H1 (cell line): ENCODE results near the gene RAB31. TPM values are rescaled to one million over a fixed set of nuclear protein-coding genes. Genes with fewer than 3 reads are reported as not detected.

Source experiments
- CTCF ChIA-PET: fragments of 300-600 bp; sonication (Branson Sonifier 250); formaldehyde crosslinking; loops from one replicate; lab custom pipeline; 2021; ENCODE audit not compliant: partially characterized antibody; lab: Charles Lee
- POLR2A ChIA-PET: fragments of 300-600 bp; sonication (Branson Sonifier 250); formaldehyde crosslinking; loops from one replicate; lab custom pipeline; 2021; ENCODE audit warnings: inconsistent platforms; ENCODE audit not compliant: partially characterized antibody; lab: Charles Lee
- DNase-seq, 2 experiments: peaks; one replicate each; pipeline versions ENCODE4 v3.0.0 to v3.0.0-alpha.2; 2010 to 2022; ENCODE audit warnings: low spot score in 2 of 2, low read depth in 1 of 2, mixed read lengths in 1 of 2
- FAIRE-seq: peaks from 2 replicates; lab custom pipeline; 2011; peaks lifted over from hg19 to GRCh38; lab: Jason Lieb, UNC
- H2AFZ ChIP-seq: 2 replicates; pipeline ENCODE4 v1.8.1; 2012; ENCODE audit warnings: low read length, inconsistent platforms
- H2AK5ac ChIP-seq: 2 replicates; pipeline ENCODE4 v1.6.1; 2013; ENCODE audit warnings: low read depth, low read length
- H2BK120ac ChIP-seq: replicated peaks from 2 replicates; pipeline ENCODE3; 2013; ENCODE audit warnings: low read depth, low read length, inconsistent platforms
- H2BK12ac ChIP-seq: 2 replicates; pipeline ENCODE4 v1.6.1; 2013; ENCODE audit warnings: low read depth, low read length
- H2BK15ac ChIP-seq: 2 replicates; pipeline ENCODE4 v1.6.1; 2013; ENCODE audit warnings: low read length
- H2BK20ac ChIP-seq: 2 replicates; pipeline ENCODE4 v1.6.1; 2013; ENCODE audit warnings: low read length
- H2BK5ac ChIP-seq: 2 replicates; pipeline ENCODE4 v1.6.1; 2013; ENCODE audit warnings: low read depth, low read length
- H3K14ac ChIP-seq: 2 replicates; pipeline ENCODE4 v1.6.1; 2013; ENCODE audit warnings: inconsistent platforms; ENCODE audit not compliant: insufficient read length
- H3K18ac ChIP-seq: 2 replicates; pipeline ENCODE4 v1.6.1; 2013; ENCODE audit warnings: low read length; ENCODE audit errors: extremely low read depth
- H3K23ac ChIP-seq: 2 replicates; pipeline ENCODE4 v1.6.1; 2013; ENCODE audit warnings: inconsistent platforms; ENCODE audit not compliant: insufficient read length
- H3K23me2 ChIP-seq: 2 replicates; pipeline ENCODE4 v1.6.1; 2013; ENCODE audit warnings: low read depth, low read length
- H3K27ac ChIP-seq: 2 replicates; pipeline ENCODE4 v1.6.1; 2011; ENCODE audit warnings: low read depth, low read length, inconsistent platforms
- H3K27me3 ChIP-seq, 4 experiments: replicated peaks in 1 of 4; 1 replicate in 1 of 4; 2 replicates in 3 of 4; pipeline versions ENCODE4 v1.6.1 to v1.8.1; 2011 to 2013; ENCODE audit warnings: low read length in 3 of 4, mild to moderate bottlenecking in 3 of 4, inconsistent platforms in 2 of 4, mixed read lengths in 2 of 4, moderate library complexity in 1 of 4; ENCODE audit not compliant: control insufficient read depth in 3 of 4, insufficient read depth in 3 of 4; ENCODE audit errors: extremely low read depth in 1 of 4
- H3K36me3 ChIP-seq, 4 experiments: 2 replicates each; pipeline versions ENCODE4 v1.6.1 to v1.8.1; 2011 to 2013; ENCODE audit warnings: mild to moderate bottlenecking in 4 of 4, low read length in 3 of 4, moderate library complexity in 2 of 4, control low read depth in 1 of 4, inconsistent platforms in 1 of 4; ENCODE audit not compliant: insufficient read depth in 4 of 4, control insufficient read depth in 2 of 4
- H3K4ac ChIP-seq: replicated peaks from 2 replicates; pipeline ENCODE3; 2013; ENCODE audit warnings: low read length, low read depth, mixed read lengths, inconsistent platforms; ENCODE audit not compliant: insufficient read length
- H3K4me1 ChIP-seq, 4 experiments: replicated peaks in 1 of 4; 1 replicate in 1 of 4; 2 replicates in 3 of 4; pipeline versions ENCODE4 v1.6.1 to v1.8.1; 2011 to 2013; ENCODE audit warnings: low read length in 3 of 4, inconsistent platforms in 2 of 4, mixed read lengths in 1 of 4; ENCODE audit not compliant: insufficient read depth in 4 of 4, control insufficient read depth in 3 of 4
- H3K4me2 ChIP-seq, 2 experiments: 2 replicates each; pipeline versions ENCODE4 v1.6.1 to v1.8.1; 2011 to 2013; ENCODE audit warnings: low read depth in 2 of 2, low read length in 2 of 2, control low read depth in 1 of 2, inconsistent platforms in 1 of 2, mild to moderate bottlenecking in 1 of 2; ENCODE audit not compliant: insufficient read depth in 1 of 2
- H3K4me3 ChIP-seq, 4 experiments: fragments of 200-600, 300-600 bp in 1 of 4; sonication (generic), shearing (Covaris generic), sonication (Bioruptor Twin) in 1 of 4; 2 replicates each; pipeline versions ENCODE4 v1.5.1 to v1.8.1; 2011 to 2016; ENCODE audit warnings: low read length in 4 of 4, low read depth in 3 of 4, control low read depth in 2 of 4, inconsistent platforms in 2 of 4, mild to moderate bottlenecking in 2 of 4, mixed read lengths in 1 of 4, moderate library complexity in 1 of 4; ENCODE audit not compliant: insufficient read depth in 2 of 4; ENCODE audit errors: extremely low read depth in 1 of 4
- H3K56ac ChIP-seq: replicated peaks from 2 replicates; pipeline ENCODE3; 2013; ENCODE audit warnings: low read depth, mild to moderate bottlenecking, mixed read lengths, low read length, inconsistent platforms; ENCODE audit not compliant: insufficient read length
- H3K79me1 ChIP-seq: 2 replicates; pipeline ENCODE4 v1.6.1; 2013; ENCODE audit warnings: low read depth, low read length, control low read depth
- H3K79me2 ChIP-seq, 2 experiments: 2 replicates each; pipeline versions ENCODE4 v1.6.1 to v1.8.1; 2012 to 2013; ENCODE audit warnings: low read length in 2 of 2, mild to moderate bottlenecking in 2 of 2, inconsistent platforms in 1 of 2; ENCODE audit not compliant: insufficient read depth in 2 of 2, control insufficient read depth in 1 of 2
- H3K9ac ChIP-seq, 4 experiments: replicated peaks in 1 of 4; 1 replicate in 1 of 4; 2 replicates in 3 of 4; pipeline versions ENCODE4 v1.6.1 to v1.8.1; 2011 to 2013; ENCODE audit warnings: low read depth in 3 of 4, low read length in 3 of 4, control low read depth in 2 of 4, mild to moderate bottlenecking in 2 of 4, moderate library complexity in 2 of 4, inconsistent platforms in 1 of 4; ENCODE audit errors: extremely low read depth in 1 of 4
- H3K9me3 ChIP-seq, 2 experiments: 2 replicates each; pipeline versions ENCODE4 v1.6.1 to v1.8.1; 2012 to 2013; ENCODE audit warnings: mild to moderate bottlenecking in 2 of 2, moderate library complexity in 2 of 2, control low read depth in 1 of 2, inconsistent platforms in 1 of 2, low read depth in 1 of 2, low read length in 1 of 2, mixed read lengths in 1 of 2; ENCODE audit not compliant: insufficient read depth in 2 of 2
- H4K20me1 ChIP-seq, 2 experiments: replicated peaks in 1 of 2; 2 replicates each; pipeline versions ENCODE3 to v1.8.1; 2011 to 2013; ENCODE audit warnings: inconsistent platforms in 2 of 2, low read length in 2 of 2, mild to moderate bottlenecking in 1 of 2; ENCODE audit not compliant: insufficient read depth in 2 of 2, control insufficient read depth in 1 of 2
- H4K5ac ChIP-seq: 2 replicates; pipeline ENCODE4 v1.6.1; 2013; ENCODE audit warnings: low read length, low read depth, mixed read lengths, inconsistent platforms; ENCODE audit not compliant: insufficient read length
- H4K8ac ChIP-seq: 2 replicates; pipeline ENCODE4 v1.8.0; 2013; ENCODE audit warnings: mild to moderate bottlenecking, moderate library complexity, low read length, inconsistent platforms; ENCODE audit not compliant: insufficient read depth; ENCODE audit errors: extremely low read depth
- H4K91ac ChIP-seq: replicated peaks from 2 replicates; pipeline ENCODE3; 2013; ENCODE audit warnings: low read length, mixed read lengths, inconsistent platforms; ENCODE audit not compliant: insufficient read length
- CBX5 ChIP-seq: fragments of 300-800, 300-1000 bp; sonication (generic); IDR thresholded peaks from 2 replicates; pipeline ENCODE4 v1.7.1; 2016; ENCODE audit warnings: antibody characterized with exemption, low read length, low read depth
- CHD2 ChIP-seq: IDR thresholded peaks from 2 replicates; pipeline ENCODE4 v1.6.1; 2012; ENCODE audit warnings: low read length, improper control_type of control experiment
- FOSL1 ChIP-seq: IDR thresholded peaks from 2 replicates; pipeline ENCODE4 v1.6.1; 2011; ENCODE audit warnings: mild to moderate bottlenecking, low read depth, low read length, moderate library complexity; ENCODE audit not compliant: insufficient read depth
- GABPA ChIP-seq: IDR thresholded peaks from 2 replicates; pipeline ENCODE4 v1.6.1; 2011; ENCODE audit warnings: mild to moderate bottlenecking, low read length, moderate library complexity, borderline replicate concordance; ENCODE audit not compliant: insufficient read depth
- HDAC6 ChIP-seq: IDR thresholded peaks from one replicate; pipeline ENCODE4 v1.7.1; 2012; ENCODE audit warnings: low read depth, mild to moderate bottlenecking, inconsistent platforms, low read length, moderate library complexity
- MAX ChIP-seq: IDR thresholded peaks from 2 replicates; pipeline ENCODE4 v1.6.1; 2012; ENCODE audit warnings: inconsistent platforms
- NRF1 ChIP-seq: IDR thresholded peaks from 2 replicates; pipeline ENCODE4 v1.6.1; 2011; ENCODE audit warnings: mild to moderate bottlenecking, low read depth, low read length, improper control_type of control experiment
- RAD21 ChIP-seq, 2 experiments: IDR thresholded peaks in 1 of 2; conservative IDR thresholded peaks in 1 of 2; 2 replicates each; pipeline ENCODE4 v1.6.1; 2011; ENCODE audit warnings: low read depth in 2 of 2, low read length in 2 of 2, improper control_type of control experiment in 1 of 2, inconsistent platforms in 1 of 2, mild to moderate bottlenecking in 1 of 2, moderate library complexity in 1 of 2
- RXRA ChIP-seq: IDR thresholded peaks from 2 replicates; pipeline ENCODE4 v1.6.1; 2011; ENCODE audit warnings: low read depth, mild to moderate bottlenecking, low read length, moderate library complexity; ENCODE audit not compliant: insufficient read depth
- SIN3A ChIP-seq, 2 experiments: IDR thresholded peaks in 1 of 2; conservative IDR thresholded peaks in 1 of 2; 2 replicates each; pipeline ENCODE4 v1.6.1; 2011 to 2012; ENCODE audit warnings: low read length in 2 of 2, improper control_type of control experiment in 1 of 2, low read depth in 1 of 2, mild to moderate bottlenecking in 1 of 2
- TCF12 ChIP-seq: IDR thresholded peaks from 2 replicates; pipeline ENCODE4 v1.6.1; 2011; ENCODE audit warnings: low read depth, mild to moderate bottlenecking, low read length
- YY1 ChIP-seq: IDR thresholded peaks from 2 replicates; pipeline ENCODE4 v1.6.1; 2011; ENCODE audit warnings: low read depth, mild to moderate bottlenecking, low read length
- WGBS, 2 experiments: shearing (Covaris generic) in 1 of 2; methylation state at CpG; one replicate each; pipeline versions ENCODE4 v1.1.6 to v1.1.7; 2013 to 2015; ENCODE audit warnings: low lambda C conversion rate in 2 of 2, mixed read lengths in 2 of 2, inconsistent platforms in 1 of 2, low coverage in 1 of 2, missing lambda C conversion rate in 1 of 2; ENCODE audit not compliant: insufficient replicate concordance in 2 of 2, insufficient coverage in 1 of 2, insufficient read length in 1 of 2; ENCODE audit errors: extremely low coverage in 1 of 2, missing lambda C conversion rate in 1 of 2; 5-methylcytosine and 5-hydroxymethylcytosine counted together
- polyA plus RNA-seq, 7 experiments: library from polyadenylated mRNA; depleted of rRNA in 3 of 7; stranded (reverse) in 5 of 7; unstranded in 2 of 7; fragments of >200 nt in 5 of 7; fragments of 200-250 nt in 2 of 7; gene quantifications; 1 replicate in 5 of 7; 2 replicates in 1 of 7; 4 replicates in 1 of 7; pipeline versions ENCODE4 v1.2.1 to v1.2.3, GENCODE V29; 2011 to 2013; ENCODE audit warnings: missing spikeins in 2 of 7, mixed read lengths in 2 of 7
- total RNA-seq: library from RNA; stranded (reverse); fragmentation: NEBNext Ultra II Directional; extraction: Animal tissue kit (Norgen Biotek cat#: 25700); gene quantifications from 2 replicates; pipeline ENCODE4 v1.2.1, GENCODE V29; 2021

The RAB31 gene
- total and polyA plus RNA-seq, 2 of the 8 experiments (the other 6 are each of a cell fraction or from before 2014, with no cell fraction given), result 15.2 to 40.9 TPM

GRCh38 chr18:9849407-9850283 is 141.5 kb downstream of the RAB31 start:
- Histone ChIP-seq H2BK5ac (no peak overlapping the region; the same call in 1 of the 2 replicates), H4K20me1 (no peaks in the 10 kb centered on the region), H3K4me3 (no peak overlapping the region), H2BK20ac (no peak overlapping the region), H2BK15ac (no peak overlapping the region), H4K8ac (no peak overlapping the region), H2AK5ac (no peak overlapping the region), H2AFZ (no peak overlapping the region), H3K36me3 (no peaks in the 10 kb centered on the region), H4K91ac (no peak overlapping the region), H3K23ac (no peak overlapping the region), H3K79me2 (no peaks in the 10 kb centered on the region), H3K4me2 (no peak overlapping the region; a peak in 1 of 4 replicates), H3K56ac (no peak overlapping the region), H2BK12ac (no peak overlapping the region), H3K9ac (no peak overlapping the region), H3K4ac (no peak overlapping the region), H2BK120ac (no peak overlapping the region), H4K5ac (no peak overlapping the region), H3K23me2 (no peaks in the 10 kb centered on the region), H3K18ac (no peak overlapping the region), H3K27me3 (no peaks in the 10 kb centered on the region), H3K9me3 (peaks cover 3 to 6% of the 10 kb centered on the region in 2 experiments; a peak in 1 of 4 replicates), H3K14ac (no peak overlapping the region), H3K27ac (no peak overlapping the region), H3K79me1 (no peaks in the 10 kb centered on the region), H3K4me1 (no peaks in the 10 kb centered on the region; a peak in 1 of 7 replicates)
- DNase-seq (no peak), FAIRE-seq (no peak)
- ChIA-PET POLR2A (no interaction called here), CTCF (no interaction called here)
- WGBS, 2 experiments, result 89% methylated on average over 18 of the region's 18 CpGs; no CpG with 5 or more reads in 1 of the 2 experiments
- TF ChIP-seq RAD21 (IDR thresholded peaks at IDR 0.05 in 1 of 2, conservative IDR thresholded peaks at IDR 0.05 in 1 of 2; ENCODE audit: low read depth in 2 of 2, low read length in 2 of 2), result no peak
- TF ChIP-seq CBX5, result no peak
- TF ChIP-seq HDAC6, result no peak
- no peak for TF ChIP-seq YY1
- TF ChIP-seq SIN3A (conservative IDR thresholded peaks at IDR 0.05 in 1 of 2, IDR thresholded peaks at IDR 0.05 in 1 of 2; ENCODE audit: low read depth in 1 of 2, low read length in 2 of 2), result no peak
- TF ChIP-seq RXRA, result no peak
- no peak for TF ChIP-seq NRF1
- TF ChIP-seq CHD2, result no peak
- TF ChIP-seq TCF12, result no peak
- TF ChIP-seq MAX, result no peak
- TF ChIP-seq FOSL1, result no peak
- no peak for TF ChIP-seq GABPA
